NCI-H526 (cell line): ENCODE data around the gene SKIC8.
"Not testable (repeated sequence)": the region's sequence is repeated elsewhere in the genome, so short reads cannot be mapped to it uniquely, and the experiment has no call there.

ENCODE experiments used
- DNase-seq, 2 experiments: peaks; one replicate each; lab custom pipeline; 2025; lab: John Stamatoyannopoulos, UW

SKIC8 gene

DNA sequence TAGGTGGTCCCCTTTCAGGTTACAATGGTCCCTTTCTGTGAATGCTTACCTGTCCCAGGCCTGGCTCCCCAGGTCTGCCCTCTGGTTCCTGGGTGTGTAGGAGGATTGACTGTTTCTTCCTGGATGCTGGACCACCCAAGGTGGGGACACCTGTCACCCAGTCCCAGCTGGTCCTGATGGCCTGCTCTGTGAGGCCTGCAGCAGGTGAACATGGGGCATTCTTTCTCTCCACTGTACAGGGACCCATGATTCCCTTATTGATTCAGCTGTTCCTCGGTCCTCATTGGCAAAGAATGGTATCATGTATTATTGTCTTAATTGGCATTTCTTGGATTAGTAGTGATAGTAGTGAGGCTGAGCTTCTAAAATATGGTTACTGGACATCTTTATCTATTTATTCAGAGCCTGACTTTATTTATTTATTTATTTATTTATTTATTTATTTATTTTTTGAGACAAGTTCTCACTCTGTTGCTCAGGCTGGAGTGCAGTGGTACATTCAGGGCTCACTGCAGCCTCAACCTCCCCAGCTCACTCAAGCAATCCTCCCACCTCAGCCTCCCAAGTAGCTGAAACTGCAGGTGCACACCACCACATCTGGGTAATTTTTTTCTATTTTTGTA, 43.9 kb downstream of the SKIC8 start:
- no peak for DNase-seq

DNA sequence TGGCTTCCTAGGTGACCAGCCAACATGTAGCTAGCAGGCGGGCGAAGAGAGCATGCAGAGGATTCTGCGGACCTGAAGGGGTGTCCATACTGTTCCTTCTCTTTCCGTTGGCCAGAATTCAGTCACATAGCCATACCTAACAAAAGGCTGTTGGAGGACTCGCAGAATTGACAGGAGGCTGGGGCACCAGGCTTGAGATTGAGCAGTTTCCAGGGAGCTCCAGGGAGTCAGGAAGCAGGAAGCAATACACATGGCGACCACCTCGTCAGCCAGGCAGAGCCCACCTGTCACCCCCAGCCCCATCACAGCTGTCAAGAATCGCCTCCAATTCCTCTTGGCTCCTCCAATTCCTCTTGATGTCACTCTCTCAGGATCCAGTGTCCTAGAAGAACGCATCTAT, 48.3 kb downstream of the SKIC8 start:
- no peak for DNase-seq

DNA sequence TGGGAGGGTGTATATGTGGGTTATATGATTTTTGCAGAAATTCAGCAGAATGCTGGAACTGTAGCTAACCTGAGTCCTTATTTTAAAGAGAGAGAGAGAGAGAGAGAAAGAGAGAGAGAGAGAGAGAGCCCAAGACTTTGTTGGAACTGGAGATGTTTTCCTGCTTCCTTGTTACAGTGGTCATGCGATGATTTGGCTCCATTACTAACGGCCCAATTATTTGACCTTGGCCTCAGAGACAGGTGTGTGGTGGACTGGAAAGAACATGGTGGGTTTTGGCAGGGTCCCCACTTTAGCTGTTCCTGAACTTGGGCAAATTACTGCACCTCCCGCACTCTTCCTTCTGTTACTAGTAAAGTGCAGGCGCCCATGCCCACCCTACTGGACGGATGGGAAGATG, 50.3 kb downstream of the SKIC8 start:
- DNase-seq = no peak

DNA sequence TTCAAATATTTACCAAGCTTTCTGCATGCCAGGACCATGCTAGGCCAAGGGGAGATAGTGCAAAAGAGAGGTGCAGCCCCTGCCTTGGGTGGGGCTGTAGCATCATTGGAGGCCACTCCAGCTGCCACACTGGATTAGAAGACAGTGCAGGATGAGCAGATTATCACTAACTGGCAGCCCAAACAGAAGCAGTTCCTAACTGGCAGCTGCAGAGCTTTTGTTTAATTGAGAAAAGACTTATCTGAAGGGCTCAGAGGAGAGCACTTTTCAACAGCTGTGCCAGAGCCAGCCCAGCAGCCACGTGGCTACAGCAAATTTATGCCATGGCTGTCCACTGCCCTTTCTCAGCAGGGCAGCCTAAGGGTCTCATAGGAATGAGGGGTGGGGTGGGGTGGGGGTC, 51.5 kb downstream of the SKIC8 start:
- DNase-seq = no peak

DNA sequence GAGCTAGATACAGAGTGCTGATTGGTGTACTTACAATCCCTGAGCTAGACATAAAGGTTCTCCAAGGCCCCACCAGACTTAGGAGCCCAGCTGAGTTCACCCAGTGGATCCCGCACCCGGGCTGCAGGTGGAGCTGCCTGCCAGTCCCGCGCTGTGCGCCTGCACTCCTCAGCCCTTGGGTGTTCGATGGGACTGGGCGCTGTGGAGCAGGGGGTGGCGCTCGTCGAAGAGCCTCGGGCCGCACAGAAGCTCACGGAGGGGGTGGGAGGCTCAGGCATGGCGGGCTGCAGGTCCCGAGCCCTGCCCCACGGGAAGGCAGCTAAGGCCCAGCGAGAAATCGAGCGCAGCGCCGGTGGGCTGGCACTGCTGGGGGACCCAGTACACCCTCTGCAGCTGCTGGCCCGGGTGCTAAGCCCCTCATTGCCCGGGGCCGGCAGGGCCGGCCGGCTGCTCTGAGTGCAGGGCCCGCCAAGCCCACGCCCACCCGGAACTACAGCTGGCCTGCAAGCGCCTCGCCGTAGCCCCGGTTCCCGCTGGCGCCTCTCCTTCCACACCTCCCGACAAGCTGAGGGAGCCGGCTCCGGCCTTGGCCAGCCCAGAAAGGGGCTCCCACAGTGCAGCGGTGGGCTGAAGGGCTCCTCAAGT, 53.3 kb downstream of the SKIC8 start:
- DNase-seq = not testable (repeated sequence)

DNA sequence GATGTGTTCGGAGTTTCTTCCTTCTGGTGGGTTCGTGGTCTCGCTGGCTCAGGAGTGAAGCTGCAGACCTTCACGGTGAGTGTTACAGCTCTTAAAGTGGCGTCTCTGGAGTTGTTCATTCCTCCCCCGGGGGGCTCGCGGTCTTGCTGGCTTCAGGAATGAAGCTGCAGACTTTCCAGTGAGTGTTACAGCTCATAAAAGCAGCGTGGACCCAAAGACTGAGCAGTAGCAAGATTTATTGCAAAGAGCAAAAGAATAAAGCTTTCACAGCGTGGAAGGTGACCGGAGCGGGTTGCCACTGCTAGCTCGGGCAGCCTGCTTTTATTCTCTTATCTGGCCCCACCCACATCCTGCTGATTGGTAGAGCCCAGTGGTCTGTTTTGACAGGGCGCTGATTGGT, 54.0 kb downstream of the SKIC8 start:
- not testable (repeated sequence) for DNase-seq

DNA sequence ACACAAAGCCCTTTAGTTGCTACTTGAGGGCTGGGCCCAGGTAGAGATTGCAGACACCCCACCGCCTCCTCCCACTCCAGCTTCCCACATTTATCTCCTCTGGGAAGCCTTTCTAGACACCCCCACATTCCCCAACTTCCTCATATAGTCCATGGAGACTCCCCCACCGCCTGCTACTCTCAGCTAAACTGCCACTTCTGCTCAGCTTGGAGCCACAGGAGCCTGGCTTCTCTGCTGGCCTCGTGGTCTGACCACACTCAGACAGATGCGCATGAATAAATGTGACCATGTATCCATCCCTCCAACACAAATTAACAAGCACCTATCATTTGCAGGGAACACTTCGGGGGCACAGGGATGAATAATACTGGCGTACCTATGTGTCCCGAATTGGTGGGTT, 54.5 kb downstream of the SKIC8 start:
- DNase-seq = no peak

DNA sequence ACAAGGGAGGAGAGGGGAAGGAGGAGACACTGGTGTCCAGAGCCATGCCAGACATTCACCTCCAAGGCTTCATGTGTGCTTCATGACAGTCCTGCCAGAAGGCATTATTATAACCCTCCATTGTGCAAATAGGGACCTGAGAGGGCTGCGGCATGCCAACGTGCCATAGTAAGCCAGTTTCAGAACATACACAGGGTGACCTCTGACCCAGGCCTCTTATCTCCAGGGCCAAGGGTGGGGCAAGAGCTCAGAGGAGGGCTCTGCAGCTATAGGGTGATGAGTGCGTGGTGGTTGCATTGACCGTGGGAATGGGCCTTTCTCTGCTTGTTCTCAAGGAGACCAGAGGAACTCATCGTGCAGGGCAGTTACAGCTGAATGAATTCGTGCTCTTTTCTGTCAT, 55.3 kb downstream of the SKIC8 start:
- no peak for DNase-seq

DNA sequence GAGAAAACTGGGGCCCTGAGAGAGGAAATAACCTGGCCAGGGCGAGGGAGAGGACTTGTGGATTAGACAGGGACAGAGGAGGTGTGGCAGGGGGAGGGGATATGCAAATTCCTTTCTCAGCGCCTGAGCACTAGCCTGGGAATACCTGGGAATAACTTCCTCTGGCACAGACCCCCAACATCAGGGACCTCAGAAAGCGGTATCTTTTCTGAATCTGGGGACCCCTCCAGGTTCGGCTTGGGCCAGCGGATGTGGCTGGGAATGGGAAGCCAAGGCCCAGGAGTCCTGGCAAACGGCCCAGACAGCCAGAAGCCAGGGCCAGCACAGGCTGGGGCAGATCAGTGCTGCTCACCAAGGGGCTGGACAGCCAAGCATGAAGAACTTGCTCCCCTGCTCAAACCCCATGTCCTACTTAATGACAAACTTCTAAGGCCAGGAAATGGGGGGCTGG, 55.9 kb downstream of the SKIC8 start:
- DNase-seq = peak in 1 of 2 experiments; percentile 52

DNA sequence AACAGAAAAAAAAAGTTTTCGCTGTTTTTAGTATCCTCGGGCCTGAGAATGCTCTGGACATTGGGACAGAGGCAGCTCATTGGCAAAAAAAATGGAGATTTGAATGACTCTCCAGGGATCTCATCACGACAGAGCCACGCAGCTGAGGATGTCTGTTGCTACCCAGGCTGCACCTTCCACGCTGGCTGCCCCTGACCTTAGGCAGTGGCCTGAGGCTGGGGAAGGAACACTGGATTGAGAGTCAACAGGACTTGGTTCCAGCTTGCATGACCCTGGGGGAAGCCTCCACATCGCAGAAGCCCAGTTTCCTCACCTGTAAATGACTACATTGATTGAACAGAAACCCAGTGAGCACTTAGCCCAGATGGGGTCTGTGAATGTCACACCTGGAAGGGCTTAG, 56.4 kb downstream of the SKIC8 start:
- DNase-seq = peak in 1 of 2 experiments; percentile 8

DNA sequence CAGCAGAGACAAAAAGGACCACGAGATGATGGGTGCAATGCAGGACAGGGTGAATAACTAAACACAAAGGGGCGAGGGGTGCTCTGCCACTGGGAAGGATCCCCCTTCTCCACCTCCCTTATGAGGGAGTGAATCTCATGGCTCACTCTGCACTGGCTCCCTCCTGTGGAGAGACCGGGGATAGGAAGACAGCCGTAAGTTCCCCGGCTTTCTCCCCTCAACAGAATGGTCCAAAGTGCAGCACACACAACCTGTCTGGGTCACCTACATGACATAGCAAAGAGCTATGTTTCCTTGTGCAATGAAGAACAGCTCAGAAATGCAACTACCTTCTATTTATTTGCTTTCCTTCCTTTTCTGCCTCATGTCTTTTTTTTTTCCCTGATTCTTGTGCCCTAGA, 57.3 kb downstream of the SKIC8 start:
- DNase-seq = peak in 1 of 2 experiments; percentile 24

DNA sequence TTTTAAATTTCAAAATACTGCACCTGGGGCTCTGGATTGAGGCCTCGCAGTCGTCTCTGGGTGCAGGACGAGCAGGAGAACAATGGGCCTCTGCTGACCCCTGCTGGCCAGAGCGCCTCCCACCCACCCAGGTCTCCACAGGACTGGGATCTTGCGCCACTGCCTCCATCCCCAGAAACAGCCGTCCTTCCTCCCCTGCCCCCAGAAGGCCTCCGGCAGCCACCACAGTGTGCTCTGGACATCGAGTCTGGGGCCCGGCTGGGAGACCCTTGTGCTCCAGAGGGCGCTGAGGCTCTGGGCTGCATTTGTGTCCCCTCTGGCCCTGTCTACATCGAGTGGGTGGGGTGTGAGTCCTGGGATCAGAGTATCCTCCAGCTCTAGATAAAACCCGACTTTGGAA, 58.4 kb downstream of the SKIC8 start:
- peak; percentile 41 to 81 for DNase-seq

DNA sequence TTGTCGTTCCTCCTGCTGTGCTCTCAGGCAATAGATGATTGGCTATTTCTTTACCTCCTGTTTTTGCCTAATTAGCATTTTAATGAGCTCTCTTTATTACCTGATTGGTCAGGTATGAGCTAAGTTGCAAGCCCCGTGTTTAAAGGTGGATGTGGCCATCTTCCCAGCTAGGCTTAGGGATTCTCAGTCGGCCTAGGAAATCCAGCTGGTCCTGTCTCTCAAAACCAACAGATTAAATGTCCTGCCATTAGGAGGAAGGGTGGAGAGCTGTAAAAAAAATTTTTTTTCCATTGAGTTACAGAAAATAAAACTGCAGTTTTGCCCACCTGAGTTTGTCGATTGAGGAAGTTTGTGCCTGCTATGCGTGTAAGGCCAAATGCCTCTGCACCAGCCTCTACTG, 59.6 kb downstream of the SKIC8 start:
- no peak for DNase-seq

DNA sequence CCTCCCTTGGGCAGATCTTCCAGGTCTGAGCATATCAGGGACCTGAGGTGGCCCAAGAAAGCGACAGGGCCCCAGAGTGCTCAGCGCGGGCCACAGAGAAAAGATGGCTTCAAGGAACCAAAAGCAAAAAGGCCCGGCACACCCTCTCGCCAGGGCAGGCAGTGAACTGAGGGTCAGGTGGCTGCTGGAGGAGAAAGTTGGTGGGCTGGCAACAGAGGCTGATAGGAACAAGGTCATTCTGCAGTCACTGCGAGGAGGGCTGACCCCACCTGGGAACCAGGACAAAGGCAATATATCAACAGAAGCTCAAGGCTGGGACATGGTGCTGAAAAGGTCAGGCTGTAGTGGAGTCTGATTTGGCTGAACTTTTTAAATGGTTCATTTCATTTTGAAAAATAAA, 62.3 kb downstream of the SKIC8 start:
- DNase-seq = no peak

DNA sequence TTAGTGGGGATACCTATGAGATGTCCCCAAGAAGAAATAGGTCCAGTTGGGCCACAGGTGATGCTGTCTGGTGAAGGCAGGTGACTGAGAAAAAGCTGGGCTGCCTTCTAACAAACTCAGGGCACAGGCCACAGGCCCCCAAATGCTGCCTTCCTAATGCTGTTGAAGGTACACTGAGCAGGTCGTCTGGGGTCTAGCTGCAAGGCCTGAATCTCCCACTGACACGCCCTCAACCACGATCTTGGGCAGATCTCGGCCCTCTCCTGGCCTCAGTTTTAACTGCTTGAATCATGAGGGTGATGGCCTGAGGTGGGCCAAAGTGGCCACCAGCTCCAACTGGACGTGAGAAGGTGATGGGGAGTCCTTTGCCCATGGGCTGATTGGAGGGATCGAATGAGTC, 62.9 kb downstream of the SKIC8 start:
- DNase-seq = no peak

DNA sequence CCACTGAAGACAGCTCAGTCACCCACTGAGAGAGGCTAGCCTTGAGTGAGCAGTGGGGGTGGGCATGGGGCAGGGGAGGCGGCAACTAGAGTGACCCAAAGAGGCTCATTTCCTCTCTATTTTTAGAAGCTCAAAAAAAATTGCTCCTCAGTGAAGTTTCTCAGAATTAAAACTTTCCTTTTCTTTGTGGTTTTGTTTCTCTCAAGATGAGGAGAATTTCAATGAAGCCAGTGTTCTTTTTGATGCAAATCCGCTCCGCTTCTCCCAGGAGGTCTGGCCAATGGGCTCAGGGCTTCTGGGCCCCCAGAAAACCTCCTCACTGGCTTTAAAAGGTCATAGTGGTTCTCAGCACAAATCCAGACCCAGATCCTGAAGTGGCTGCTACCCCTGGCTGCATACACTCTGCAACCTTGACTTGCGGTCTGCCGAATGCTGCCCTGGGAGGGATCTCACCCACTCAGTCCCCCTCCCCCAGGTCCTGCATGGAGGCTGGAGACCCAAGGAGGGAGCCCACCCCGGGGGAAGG, 64.8 kb downstream of the SKIC8 start, which contains the start of gene ACSBG1:
Gene ACSBG1 (minus strand): TSS at position 51 of the 526 bp plus-strand sequence. CDS start 64 bp downstream, outside the sequence.
- DNase-seq = no peak

DNA sequence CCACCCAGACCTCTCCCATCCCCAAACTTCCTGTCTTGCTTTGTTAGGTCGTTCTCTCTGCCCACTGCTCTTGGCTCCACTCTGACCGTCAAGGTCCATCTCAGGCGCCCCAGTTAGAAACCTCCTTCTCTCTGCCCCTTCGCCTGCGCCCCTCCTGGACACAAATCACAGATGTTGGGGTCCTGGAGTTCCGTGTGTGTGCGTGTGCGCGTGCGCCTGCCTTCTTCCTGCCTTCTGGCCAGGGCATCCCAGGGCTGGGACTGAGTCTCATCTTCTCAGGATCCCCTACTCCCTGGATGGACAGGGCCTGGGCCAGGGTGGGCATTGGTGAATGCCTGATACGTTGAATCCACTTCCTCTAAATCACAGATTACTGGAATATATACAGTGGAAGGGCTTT, 65.9 kb downstream of the SKIC8 start:
- DNase-seq = no peak
